Stimulated activated CD4-positive, alpha-beta T cell treated with anti-CD3 and anti-CD28 coated beads, Interleukin-15, amount 100 ng/mL, for 48 hours (primary cell): Measurements from ENCODE around the gene FZD4.
A peak's percentile ranks its signal among the peaks of the same experiment; 100 is the strongest.
"Not testable (repeated sequence)": the region's sequence is repeated elsewhere in the genome, so short reads cannot be mapped to it uniquely, and the experiment has no call there.

Experiments used
- DNase-seq, 2 donors: peaks; one replicate each; pipeline ENCODE4 v3.0.0-alpha.2; 2020; ENCODE audit warnings: low read depth in 2 of 2

Gene FZD4

DNA sequence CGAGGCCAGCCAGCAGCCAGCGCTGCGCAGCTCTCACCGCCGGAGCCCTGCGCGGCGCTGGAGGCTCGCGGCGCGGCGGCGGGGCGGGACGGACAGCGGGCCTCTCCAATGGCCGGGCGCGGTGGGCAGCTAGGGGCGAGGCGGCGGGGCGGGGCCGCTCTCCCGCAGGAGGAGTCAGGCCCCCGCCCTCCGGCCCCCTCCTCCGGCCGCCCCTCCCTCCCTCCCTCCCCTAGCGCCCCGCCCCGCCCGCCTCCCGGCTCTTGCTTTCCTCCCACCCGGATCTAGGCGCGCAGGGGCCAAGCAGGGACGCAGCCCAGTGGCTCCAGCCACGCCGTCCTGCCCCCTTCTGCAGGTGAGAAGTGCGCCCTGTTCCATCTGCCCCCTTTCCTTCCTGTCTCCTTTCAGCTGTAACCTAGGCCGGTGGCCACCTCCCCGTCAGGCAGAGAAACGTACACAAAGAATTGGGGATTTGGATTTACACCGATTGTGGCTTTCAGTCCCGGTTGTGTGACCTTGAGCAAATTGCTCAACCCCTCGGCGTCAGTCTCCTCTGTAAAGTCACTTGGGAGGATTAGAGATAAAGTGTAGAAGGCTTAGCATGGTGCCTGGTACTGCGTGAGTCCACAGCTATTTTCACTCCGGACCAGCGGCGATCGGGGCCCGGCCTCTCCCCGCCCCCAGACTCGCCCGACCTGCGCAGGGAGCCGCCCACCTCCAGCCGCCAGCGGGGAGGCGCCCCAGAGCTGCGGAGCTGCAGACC is at the start of gene FZD4:
Gene FZD4 (minus strand): TSS at position 35 of the 760 bp plus-strand sequence. CDS start 310 bp downstream, outside the sequence.
- peak in 1 of 2 donors; percentile 39 for DNase-seq

GRCh38 chr11:87004281-87004680 is 49.1 kb upstream of the FZD4 start:
- not testable (repeated sequence) for DNase-seq

DNA sequence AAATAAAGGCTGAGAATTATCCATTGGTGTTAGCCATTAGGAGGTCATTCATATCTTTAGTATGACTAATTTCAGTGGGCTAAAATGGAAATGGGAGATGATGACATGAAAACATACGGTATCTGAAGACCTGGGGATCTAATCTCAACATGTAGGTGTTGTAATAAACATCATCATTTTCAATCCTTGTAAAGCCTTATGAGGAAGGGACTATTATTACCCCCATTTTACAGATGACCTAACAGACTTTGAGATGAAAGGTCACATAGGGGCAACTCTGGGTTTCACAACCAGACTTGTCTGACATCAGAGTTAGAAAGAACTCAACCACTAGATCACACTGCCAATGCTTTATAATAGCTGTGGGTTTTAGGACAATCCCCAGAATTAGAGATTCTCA is 47.7 kb upstream of the FZD4 start:
- DNase-seq = no peak

- no peak for DNase-seq
Observed at GRCh38 chr11:86999859-87000753, 44.9 kb upstream of the FZD4 start.

GRCh38 chr11:86999388-86999787 is 44.2 kb upstream of the FZD4 start:
- DNase-seq = no peak

GRCh38 chr11:86996953-86997570 is 41.9 kb upstream of the FZD4 start:
- no peak for DNase-seq

DNA sequence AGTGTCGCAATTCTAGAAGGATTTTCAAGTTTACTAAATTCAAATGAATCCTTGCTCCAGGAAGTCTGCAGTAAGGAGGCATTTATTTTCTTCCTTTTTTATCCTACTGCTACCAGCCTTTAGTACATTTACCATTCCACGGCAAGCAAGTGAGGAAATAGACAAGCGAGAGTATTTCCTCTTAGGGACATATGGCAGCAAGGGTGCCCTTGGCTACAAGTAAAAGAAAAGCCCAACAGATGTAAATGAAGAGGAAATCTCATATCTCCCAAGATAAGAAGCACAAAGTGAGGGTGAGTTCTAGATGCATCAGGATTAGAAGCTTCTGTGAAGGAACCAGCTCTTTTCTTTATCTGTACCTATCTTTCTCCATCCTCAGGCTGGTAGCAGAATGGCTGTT is 37.8 kb upstream of the FZD4 start:
- DNase-seq = no peak

DNA sequence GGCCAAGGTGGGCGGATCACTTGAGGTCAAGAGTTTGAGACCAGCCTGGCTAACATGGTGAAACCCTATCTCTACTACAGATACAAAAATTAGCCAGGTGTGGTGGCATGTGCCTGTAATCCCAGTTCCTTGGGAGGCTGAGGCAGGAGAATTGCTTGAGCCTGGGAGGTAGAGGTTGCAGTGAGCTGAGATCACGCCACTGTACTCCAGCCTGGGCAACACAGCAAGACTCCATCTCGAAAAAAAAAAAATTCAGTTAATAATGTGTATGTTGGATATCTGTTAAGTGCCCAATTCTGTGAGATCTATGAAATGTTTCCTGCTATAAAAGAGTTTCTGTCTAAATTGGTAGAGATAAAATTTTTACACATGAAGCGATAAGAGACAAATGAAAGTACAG is 37.1 kb upstream of the FZD4 start:
- DNase-seq = not testable (repeated sequence)

- DNase-seq = no peak
Observed at GRCh38 chr11:86991341-86991740, 36.1 kb upstream of the FZD4 start.

GRCh38 chr11:86990515-86990914 is 35.3 kb upstream of the FZD4 start:
- DNase-seq = no peak

DNA sequence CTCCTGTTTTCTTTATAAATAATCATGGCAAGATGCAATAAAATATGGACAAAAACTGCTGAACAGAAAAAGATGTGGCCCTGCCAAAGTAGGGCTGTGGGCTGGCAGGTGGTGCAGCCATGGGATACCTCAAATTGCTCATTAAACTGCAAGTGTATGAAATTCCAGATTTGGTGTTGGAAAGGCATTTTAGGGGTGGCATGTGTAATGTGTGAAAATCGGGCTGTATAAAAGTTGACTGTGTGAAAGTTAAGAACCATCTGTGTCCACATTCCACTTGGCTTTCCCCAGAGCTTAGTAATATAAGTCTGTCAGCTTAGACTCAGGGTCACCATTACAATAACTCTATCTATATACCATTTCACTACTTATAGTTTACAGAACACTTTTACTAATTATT is 34.8 kb upstream of the FZD4 start:
- DNase-seq = no peak

GRCh38 chr11:86988351-86988881 is 33.2 kb upstream of the FZD4 start:
- no peak for DNase-seq

DNA sequence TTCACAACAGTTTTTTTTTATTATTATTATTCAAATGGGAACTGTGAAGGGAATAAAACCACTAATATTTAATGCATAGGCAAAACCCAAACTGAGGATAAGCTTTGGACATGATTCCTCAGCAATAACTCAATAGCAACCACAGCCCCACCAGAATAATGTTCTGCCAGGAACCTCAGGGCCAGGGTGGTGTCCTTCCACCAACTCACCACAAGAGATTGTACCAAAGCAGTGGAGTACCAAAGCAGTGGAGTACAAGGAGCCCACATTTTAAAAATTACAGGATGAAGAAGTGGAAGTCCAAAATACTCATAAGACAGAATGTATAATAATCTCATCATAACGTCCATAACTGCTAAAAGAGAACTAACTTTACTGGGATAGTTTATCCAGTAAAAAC is 32.5 kb upstream of the FZD4 start:
- DNase-seq = no peak

DNA sequence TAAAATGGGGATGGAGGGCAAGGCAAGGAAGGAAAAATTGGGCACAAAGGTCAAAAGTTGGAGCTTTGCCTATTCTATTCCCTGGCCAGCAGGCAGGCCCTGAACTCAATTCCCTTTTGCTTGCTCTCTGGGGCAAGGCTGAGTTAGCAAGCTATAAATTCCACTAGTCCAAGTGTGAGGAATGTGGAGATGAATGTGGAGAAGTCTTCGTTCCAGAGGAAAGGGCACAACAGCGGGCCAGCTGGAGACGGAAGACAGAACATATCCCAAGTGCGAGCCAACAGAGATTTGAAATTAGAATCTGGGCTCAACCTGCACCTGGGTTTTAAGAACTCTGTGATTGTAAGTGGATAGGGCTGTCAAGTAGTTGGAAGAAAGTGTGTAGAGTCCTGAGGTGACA is 29.5 kb upstream of the FZD4 start:
- DNase-seq = no peak

- no peak for DNase-seq
Observed at GRCh38 chr11:86983021-86983488, 27.9 kb upstream of the FZD4 start.

- DNase-seq = no peak
Observed at GRCh38 chr11:86981777-86982540, 26.8 kb upstream of the FZD4 start.

GRCh38 chr11:86980086-86980796 is 25.0 kb upstream of the FZD4 start:
- no peak for DNase-seq

DNA sequence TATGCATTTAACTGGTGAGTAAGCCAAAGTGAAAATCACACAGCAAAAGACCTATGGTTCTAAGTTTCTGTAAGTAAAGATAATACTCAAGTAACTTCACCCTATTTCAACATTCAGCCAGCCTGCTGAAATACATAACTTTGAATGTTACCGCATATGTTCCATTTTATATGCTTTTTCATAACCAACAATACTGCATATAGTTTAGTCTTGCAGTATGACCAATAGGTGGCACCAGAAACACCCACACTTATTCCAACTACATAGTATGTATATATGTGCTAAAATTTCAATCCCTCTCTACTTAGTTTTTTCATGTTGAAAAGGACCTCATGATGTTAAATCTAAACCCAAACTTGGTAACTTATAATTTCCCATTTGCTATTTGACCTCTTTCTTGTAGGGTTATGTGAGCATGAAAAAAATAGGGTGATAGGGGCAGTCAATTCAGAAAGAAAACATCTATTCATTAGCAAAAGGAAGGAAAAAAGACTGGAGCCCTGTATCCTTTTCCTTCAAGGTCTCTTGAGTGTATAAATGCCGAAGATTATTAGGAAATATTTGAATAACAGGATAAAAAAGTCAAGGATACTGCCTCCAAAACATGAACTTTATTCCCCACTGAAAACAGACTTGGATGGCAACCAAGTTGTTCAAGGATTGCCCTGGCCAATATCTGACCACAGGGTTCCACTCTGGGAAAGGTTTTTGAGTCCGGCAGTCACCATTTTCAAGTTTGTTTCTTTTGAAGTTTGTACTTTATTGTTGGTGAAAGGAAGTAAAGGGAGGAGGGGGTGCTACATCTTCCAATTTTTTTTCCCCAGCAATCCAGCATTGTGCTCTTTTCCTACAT is 23.8 kb upstream of the FZD4 start:
- no peak for DNase-seq

DNA sequence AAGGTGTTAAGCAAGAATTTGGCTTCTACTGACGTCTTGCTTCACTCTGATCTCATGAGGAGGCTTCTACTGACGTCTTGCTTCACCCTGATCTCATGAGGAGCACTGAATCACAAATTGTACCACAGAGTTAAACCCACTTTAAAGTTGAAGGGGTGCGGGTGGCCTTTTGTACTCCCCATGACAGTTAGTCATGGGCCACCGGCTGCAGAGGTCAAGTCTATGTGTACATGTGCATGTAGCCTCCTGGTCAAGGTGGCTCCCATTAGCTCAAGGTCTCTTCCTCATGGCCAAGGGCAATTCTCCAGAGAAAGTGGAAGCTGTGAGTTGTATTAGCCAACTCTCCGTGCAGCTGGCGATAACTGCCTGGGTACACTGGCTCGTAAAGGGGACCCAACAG is 23.1 kb upstream of the FZD4 start:
- DNase-seq = no peak
